Parathyroid adenoma (tissue), 2 donors: ENCODE results near the gene LTO1.

Experiments used
- H2AFZ ChIP-seq: fragments of 300-600 bp; sonication (generic); one replicate; pipeline ENCODE4 v1.7.0; 2017; ENCODE audit warnings: antibody characterized with exemption, mild to moderate bottlenecking
- H3K27ac ChIP-seq: fragments of 300-600 bp; sonication (generic); one replicate; pipeline ENCODE4 v1.7.0; 2017
- H3K27me3 ChIP-seq: fragments of 300-600 bp; sonication (generic); one replicate; pipeline ENCODE4 v1.7.0; 2017; ENCODE audit warnings: low read length; ENCODE audit not compliant: control insufficient read depth, insufficient read depth
- H3K36me3 ChIP-seq: fragments of 300-600 bp; sonication (generic); one replicate; pipeline ENCODE4 v1.7.0; 2017; ENCODE audit warnings: low read length; ENCODE audit not compliant: control insufficient read depth, insufficient read depth
- H3K4me1 ChIP-seq: fragments of 300-600 bp; sonication (generic); one replicate; pipeline ENCODE4 v1.7.0; 2017; ENCODE audit warnings: control low read depth
- H3K4me2 ChIP-seq: fragments of 300-600 bp; sonication (generic); one replicate; pipeline ENCODE4 v1.7.0; 2017; ENCODE audit warnings: low read length
- H3K4me3 ChIP-seq: fragments of 300-600 bp; sonication (generic); one replicate; pipeline ENCODE4 v1.7.0; 2017; ENCODE audit warnings: low read depth, low read length
- H3K79me2 ChIP-seq: fragments of 300-600 bp; sonication (generic); one replicate; pipeline ENCODE4 v1.7.0; 2017; ENCODE audit warnings: control low read depth
- H3K9ac ChIP-seq: fragments of 300-600 bp; sonication (generic); one replicate; pipeline ENCODE4 v1.7.0; 2017; ENCODE audit warnings: mild to moderate bottlenecking
- H3K9me3 ChIP-seq: fragments of 300-600 bp; sonication (generic); one replicate; pipeline ENCODE4 v1.7.0; 2017; ENCODE audit warnings: low read length; ENCODE audit not compliant: control insufficient read depth
- TF ChIP-seq, protein P1 (sequence below): fragments of 300-600 bp; sonication (generic); IDR thresholded peaks from one replicate; pipeline ENCODE4 v1.7.0; 2017; ENCODE audit warnings: antibody characterized with exemption, mild to moderate bottlenecking
- donor health status: primary hyperparathyroidism.

The LTO1 gene

DNA sequence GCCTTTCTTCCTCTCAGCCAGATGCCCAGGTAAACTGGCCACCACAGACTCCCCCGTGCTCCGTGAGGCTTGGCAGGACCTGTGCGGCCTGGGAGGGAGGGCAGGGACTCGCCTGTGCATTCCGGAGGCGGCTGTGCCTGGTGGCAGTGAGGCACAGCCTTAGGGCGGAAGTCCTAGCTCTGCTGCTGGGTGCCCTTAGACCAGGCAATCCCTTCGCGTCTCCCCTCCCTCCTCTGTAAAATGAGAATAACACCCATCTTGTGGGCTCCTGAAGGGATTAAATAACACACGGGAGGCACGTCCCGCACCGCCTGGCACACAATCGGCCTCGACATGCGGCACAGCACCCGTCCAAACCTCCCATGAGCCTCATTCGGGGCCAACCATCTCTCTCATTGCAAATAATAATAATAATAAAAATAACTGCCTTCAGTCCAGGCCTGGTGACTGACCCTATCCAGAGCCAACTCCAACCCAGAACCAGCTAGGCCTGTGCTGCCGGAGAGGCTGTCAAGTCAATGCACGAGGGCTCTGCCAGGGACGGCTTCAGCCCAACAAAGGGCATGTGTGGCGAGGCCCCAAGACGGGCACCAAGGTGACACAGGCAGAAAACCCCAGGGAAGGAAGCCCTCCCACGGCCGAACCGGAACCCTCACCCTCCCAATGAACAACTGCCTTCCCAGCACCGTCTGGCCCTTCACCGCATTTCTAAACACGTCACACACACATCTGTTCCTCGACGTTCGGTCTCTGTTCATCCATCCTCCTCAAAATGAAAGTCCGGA is 8.2 kb downstream of the LTO1 start:
- Histone ChIP-seq H3K9ac (no peak overlapping the region), H3K36me3 (no peaks in the 10 kb centered on the region), H3K4me2 (no peak overlapping the region), H2AFZ (no peak overlapping the region), H3K27me3 (no peaks in the 10 kb centered on the region), H3K9me3 (no peaks in the 10 kb centered on the region), H3K4me3 (no peak overlapping the region), H3K79me2 (no peaks in the 10 kb centered on the region), H3K27ac (no peak overlapping the region), H3K4me1 (no peaks in the 10 kb centered on the region)
- TF ChIP-seq, protein P1, sequence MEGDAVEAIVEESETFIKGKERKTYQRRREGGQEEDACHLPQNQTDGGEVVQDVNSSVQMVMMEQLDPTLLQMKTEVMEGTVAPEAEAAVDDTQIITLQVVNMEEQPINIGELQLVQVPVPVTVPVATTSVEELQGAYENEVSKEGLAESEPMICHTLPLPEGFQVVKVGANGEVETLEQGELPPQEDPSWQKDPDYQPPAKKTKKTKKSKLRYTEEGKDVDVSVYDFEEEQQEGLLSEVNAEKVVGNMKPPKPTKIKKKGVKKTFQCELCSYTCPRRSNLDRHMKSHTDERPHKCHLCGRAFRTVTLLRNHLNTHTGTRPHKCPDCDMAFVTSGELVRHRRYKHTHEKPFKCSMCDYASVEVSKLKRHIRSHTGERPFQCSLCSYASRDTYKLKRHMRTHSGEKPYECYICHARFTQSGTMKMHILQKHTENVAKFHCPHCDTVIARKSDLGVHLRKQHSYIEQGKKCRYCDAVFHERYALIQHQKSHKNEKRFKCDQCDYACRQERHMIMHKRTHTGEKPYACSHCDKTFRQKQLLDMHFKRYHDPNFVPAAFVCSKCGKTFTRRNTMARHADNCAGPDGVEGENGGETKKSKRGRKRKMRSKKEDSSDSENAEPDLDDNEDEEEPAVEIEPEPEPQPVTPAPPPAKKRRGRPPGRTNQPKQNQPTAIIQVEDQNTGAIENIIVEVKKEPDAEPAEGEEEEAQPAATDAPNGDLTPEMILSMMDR = no peak

DNA sequence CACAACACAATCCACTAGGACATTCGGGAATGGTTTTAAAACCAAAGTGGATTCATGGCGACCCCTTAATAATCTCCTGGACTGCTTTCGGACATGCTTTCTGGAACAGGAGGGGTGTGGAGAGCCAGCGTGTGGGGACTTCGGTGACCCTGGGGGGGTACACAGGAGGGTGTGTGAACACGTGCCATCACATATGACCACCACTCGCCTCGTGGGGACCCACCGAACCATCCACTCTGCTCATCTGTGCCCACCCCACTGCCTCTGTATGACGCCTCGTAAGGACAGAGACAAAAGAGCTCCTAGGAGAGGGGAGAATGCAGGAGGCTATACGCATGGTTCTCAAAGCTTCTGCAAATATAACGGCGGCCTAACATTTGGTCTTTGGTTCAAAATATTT is 8.9 kb downstream of the LTO1 start:
- Histone ChIP-seq H2AFZ (no peak overlapping the region), H3K27ac (no peak overlapping the region), H3K4me1 (no peaks in the 10 kb centered on the region), H3K9me3 (no peaks in the 10 kb centered on the region), H3K9ac (no peak overlapping the region), H3K36me3 (no peaks in the 10 kb centered on the region), H3K4me2 (no peak overlapping the region), H3K27me3 (no peaks in the 10 kb centered on the region), H3K79me2 (no peaks in the 10 kb centered on the region), H3K4me3 (no peak overlapping the region)
- TF ChIP-seq, protein P1 = no peak

DNA sequence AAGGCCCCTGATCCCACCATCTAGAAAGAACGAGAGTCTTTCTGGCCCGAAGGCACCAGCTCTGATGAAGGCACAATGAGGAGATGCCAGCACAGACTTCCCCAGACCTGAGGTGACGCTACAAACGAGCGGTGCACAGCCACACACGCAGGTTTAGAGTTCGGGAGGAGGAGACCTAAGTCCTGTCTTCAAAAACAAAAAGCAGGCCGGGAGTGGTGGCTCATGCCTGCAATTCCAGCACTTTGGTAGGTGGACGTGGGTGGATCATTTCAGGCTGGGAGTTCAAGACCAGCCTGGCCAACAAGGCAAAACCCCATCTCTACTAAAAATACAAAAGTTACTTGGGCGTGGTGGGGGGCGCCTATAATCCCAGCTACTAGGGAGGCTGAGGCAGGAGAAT is 9.5 kb downstream of the LTO1 start:
- H3K27me3 ChIP-seq = no peaks in the 10 kb centered on the region
- H3K9ac ChIP-seq = no peak overlapping the region
- H3K9me3 ChIP-seq = no peaks in the 10 kb centered on the region
- no peak overlapping the region for H3K4me3 ChIP-seq
- no peaks in the 10 kb centered on the region for H3K4me1 ChIP-seq
- no peaks in the 10 kb centered on the region for H3K36me3 ChIP-seq
- no peak overlapping the region for H3K27ac ChIP-seq
- no peak overlapping the region for H2AFZ ChIP-seq
- TF ChIP-seq, protein P1 = no peak
- no peaks in the 10 kb centered on the region for H3K79me2 ChIP-seq
- H3K4me2 ChIP-seq = no peak overlapping the region

DNA sequence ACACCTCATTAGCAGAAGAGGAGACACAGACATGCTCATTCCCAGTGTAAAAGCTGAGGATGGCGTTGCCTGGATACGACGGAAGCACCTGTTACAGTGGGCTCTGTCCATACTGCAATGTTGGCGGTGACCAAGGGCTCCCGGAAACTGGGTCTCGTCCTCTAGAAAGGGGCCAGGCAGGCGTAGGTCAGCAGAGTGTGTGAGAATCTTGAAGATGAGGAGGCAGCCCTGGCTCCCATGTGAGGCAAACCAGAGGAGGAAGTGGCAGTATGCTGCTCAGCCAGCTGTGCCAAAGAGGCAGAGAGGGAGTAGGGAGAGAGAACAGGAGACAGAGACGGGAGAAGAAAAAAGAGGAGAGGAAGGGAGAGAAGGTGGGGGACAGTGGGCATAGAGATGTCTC is 10.3 kb downstream of the LTO1 start:
- Histone ChIP-seq H3K27ac (no peak overlapping the region), H3K79me2 (no peaks in the 10 kb centered on the region), H3K4me1 (no peaks in the 10 kb centered on the region), H3K4me3 (no peak overlapping the region), H3K9ac (no peak overlapping the region), H2AFZ (no peak overlapping the region), H3K9me3 (no peaks in the 10 kb centered on the region), H3K27me3 (no peaks in the 10 kb centered on the region), H3K36me3 (no peaks in the 10 kb centered on the region), H3K4me2 (no peak overlapping the region)
- TF ChIP-seq, protein P1 = no peak
